Measurements from ENCODE around the gene PIAS1.
"Not testable (repeated sequence)": the region's sequence is repeated elsewhere in the genome, so short reads cannot be mapped to it uniquely, and the experiment has no call there.

Gene PIAS1

DNA sequence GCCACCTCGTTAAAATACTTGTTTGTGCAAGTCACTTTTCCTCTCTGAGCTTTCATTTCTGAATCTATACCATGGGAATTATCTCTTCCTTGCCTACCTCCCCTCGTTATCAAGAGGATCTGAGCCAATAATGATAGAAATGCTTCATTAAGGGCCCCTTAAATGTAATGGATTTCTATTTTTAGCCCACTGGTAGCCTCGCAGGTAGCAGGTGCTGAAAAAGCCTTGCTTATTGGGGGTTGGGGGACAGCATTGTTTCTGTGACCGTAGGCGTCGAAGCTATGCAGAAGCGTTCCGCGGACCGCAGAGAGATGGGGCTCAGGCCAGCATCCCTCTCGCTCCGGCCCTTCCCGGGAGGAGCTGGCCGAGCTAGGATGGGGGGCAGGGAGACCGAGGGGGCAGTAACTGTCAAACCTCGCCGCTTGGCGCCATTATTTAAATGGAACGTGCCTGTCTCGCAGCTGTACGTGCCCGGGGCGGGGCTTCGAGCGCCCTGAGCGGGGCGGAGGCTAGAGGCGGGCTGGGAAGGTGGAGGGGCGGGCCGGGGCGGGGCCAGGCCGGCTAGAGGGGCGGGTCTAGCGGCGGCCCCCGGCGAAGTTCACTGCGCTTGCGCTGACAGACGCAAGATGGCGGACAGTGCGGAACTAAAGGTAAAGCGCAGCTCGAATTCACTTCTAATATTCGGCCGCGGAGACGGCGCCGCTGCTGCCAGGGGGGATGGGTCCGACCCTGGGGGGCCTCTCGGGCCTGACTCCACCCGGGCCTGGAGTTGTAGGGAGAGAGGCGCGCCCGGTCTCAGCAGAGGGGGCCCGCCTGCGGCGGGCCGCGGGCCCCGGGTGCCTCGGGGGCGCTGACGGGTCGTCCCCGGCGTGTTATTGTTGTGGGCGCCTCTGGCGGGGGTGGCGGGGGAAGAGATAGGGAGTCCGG is at the start of gene PIAS1:
Gene PIAS1, plus strand, starts transcription at position 615 of the 927 bp plus-strand sequence. Its CDS starts 12 bp downstream, at position 627.
- DNase-seq (ENCODE audit: low spot score) = peak; percentile 91

DNA sequence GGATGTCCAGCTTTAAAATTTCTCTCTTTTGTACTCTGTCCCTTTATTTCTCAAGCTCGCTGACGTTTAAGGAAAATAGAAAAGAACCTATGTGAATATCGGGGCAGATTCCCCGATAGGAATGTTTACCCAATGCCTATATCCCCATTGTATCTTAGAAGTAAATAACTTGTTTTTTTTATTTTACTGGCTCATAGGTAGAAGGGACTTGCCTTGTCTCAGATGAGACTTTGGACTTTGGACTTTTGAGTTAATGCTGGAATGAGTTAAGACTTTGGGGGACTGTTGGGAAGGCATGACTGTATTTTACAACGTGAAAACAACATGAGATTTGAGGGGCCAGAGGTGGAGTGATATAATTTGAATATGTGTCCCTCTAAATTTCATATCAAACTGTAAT is 46.5 kb upstream of the PIAS1 start:
- DNase-seq (ENCODE audit: low spot score) = not testable (repeated sequence)

DNA sequence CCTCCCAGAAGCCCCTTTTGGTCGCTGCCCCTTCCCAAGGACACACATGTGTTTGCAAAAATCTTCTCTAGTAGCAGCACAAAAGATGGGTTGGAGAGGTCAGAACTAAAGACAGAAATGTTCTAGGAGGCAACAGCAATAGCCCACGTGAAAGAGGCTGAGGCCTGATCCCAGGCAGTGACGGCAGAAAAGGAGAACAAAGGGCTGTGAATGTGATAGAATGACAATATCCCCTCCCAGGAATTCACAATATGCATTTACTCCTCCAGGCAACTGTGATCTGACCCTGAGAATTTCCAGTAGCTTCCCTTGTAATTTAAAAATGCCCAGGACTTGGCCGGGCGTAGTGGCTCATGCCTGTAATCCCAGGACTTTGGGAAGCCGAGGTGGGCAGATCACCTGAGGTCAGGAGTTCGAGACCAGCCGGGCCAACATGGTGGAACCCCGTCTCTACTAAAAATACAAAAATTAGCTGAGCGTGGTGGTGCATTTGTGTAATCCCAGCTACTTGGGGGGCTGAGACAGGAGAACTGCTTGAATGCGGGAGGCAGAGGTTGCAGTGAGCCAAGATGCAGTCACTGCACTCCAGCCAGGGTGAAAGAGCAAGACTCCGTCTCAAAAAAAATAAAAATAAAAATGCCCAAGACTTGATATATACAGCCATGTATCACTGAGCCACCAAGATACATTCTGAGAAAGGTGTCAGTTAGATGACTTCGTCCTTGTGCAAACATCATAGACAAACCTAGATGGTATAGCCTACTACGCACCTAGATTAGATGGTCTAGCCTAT is 43.6 kb upstream of the PIAS1 start:
- no peak for DNase-seq (ENCODE audit: low spot score)

DNA sequence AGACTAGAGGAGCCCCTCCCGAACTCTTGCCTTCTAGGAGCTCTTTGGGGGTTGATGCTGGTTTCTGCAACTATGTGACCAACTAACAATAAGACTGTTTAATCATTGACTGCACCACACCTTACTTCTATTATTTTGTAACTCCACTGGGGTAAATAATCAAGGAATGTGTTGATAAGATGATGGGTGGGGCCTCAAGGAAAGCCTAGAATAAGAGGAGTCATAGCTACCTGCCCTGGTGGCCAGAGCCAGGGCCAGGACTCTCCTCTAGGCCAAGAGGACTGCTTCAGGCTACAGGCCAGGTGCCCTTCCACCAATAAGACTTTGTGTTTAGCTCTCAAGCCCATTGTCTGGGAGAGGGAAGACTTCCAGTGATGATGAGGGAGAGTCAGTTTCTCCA is 41.2 kb upstream of the PIAS1 start:
- DNase-seq (ENCODE audit: low spot score) = no peak

DNA sequence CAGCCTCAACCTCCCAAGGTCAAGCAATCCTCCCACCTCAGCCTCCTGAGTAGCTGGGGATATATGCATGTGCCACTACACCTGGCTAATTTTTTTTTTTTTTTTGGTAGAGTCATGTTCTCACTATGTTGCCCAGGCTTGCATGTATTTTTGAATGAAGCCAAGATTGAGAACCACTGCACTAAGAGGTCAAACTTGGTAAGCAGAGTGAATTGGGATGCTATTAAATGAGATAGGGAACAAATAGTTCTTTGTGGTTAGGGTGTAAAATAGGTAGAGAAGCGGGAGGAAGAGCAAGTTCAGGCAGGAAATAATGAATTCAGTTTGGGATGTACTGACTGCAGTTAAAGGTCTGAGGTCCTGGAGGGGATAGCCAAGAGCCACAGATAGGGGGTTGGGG is 39.9 kb upstream of the PIAS1 start:
- no peak for DNase-seq (ENCODE audit: low spot score)

DNA sequence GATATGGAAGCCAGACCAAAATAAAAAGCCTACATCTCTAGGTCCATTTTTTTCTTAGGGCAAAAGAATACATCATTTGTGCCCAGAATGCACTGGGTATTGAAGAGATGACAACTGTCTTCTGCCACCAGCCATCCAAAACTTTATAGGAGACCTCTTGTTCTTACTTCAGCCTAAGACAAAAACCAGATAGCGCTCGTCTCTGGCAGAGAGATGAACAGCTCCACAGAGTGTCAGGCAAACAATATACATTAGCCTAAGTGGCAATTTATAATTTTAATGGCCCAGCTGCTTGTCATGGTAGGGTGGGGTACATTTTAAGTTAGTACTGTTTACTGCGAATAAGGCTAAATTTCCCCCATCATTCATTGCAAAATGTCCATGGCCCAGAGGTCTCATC is 38.9 kb upstream of the PIAS1 start:
- no peak for DNase-seq (ENCODE audit: low spot score)

DNA sequence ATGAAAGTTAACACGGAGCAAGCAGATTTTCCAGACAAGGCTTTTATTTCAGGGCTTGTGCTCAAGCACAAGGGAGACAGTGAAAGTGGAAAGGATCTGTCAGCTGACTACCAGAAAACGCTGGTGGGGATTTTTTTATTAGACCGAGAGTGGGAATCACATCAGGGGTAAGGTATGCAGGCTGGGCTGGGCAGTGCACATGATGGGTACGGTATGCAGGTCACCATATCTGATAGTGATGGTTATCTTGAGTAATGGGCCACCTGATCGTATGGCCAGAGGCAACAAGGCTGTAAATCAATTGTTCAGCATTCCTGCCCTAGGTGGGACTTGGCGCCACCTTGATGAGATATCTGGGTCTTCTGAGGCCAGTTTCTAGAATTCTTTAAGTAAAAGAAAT is 36.9 kb upstream of the PIAS1 start:
- no peak for DNase-seq (ENCODE audit: low spot score)

DNA sequence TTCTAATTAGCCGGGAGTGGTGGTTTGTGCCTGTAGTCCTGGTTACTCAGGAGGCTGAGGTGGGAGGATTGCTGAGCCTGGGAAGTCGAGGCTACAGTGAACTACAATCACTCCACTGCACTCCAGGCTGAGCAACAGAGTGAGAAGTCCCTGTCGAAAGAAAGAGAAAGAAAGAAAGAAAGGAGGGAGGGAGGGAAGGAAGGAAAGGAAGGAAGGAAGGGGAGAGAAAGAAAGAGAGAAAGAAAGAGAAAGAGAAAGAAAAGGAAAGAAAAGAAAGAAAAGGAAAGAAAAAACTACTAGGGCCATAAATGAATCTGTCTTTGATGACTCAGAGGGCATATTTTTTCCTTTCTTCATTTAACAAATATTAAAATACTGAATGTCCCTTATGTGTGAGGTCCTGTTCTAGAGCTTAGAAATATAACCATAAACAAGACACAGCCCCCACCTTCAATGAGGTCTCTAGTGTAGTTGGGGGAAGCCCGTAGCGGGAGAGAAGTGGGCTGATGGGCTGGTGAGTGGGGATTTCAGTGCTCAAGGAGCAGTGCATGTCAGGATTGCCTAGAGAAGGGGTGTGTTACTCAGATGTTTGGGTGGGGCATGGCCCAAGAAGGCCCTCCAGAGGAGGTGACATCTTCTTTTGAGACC is 35.2 kb upstream of the PIAS1 start:
- DNase-seq (ENCODE audit: low spot score) = no peak

DNA sequence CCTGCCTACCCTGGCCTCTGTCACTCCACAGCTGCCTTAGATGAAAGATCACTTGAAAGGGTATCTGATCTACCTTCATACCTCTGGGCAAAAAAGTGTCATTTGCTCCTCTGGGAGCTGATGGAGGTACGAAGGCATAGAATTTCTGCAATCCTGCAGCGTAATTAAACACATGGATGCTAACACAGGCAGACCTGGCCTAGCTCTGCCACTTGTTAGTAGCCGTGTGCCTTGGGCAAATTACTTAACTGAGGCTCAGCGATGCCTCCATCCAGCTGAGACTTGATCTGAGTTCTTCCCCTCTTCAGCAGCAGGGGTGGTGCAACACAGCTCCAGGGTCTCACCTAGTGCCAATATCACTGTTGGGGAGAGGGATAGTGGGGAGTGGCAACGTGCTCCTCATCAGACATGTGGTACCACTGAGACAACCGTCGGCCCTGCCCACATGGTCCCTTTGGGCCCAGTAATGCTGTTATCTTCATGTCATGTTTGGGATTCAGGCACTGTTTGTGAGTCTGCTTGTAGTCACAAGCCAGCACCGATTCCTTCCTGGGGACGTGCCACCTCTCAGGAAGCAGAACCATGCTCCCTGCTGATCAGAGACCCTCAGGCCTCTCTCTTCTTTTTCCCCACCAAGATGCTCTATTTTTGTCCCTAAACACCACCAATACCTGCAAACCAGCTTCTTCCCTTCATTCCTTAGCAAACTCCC is 34.1 kb upstream of the PIAS1 start:
- DNase-seq (ENCODE audit: low spot score) = no peak

DNA sequence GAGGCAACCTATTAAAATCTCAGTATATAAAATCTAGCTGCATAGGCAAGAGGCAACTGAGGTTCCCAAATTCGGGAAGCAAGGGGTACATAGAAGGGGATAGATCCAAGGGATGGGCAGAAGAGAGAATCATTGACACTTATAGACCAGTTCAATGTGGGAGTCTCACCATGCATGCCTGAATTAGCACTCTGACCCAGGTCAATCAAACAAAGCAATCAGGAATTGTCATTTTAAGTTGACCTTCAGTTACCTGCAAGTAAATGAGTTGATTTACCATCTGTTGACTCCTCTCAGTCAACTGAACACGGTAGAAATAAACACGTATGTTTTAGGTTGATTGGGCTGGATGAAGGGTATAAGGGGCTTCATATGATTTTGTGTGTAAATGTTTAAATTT is 33.4 kb upstream of the PIAS1 start:
- DNase-seq (ENCODE audit: low spot score) = no peak

DNA sequence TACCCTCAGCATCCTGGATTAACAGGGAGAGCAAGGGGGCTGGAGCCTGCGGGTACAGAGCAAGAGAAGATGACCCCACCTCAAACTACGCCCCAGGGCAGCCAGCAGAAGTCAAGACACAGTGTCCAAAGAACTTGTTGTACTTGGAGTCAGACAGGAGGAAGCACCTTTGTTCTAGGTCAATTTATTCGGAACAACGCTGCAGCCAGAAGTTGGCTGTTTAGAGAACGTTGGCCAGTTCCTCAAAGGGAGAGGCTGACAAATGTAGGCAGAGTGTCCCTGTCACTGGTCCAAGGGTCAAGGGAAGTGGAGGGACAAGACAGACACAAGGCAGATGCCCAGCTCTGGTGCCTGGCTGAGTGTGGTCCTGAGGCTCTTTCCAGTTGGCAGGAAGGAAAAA is 32.1 kb upstream of the PIAS1 start:
- no peak for DNase-seq (ENCODE audit: low spot score)

DNA sequence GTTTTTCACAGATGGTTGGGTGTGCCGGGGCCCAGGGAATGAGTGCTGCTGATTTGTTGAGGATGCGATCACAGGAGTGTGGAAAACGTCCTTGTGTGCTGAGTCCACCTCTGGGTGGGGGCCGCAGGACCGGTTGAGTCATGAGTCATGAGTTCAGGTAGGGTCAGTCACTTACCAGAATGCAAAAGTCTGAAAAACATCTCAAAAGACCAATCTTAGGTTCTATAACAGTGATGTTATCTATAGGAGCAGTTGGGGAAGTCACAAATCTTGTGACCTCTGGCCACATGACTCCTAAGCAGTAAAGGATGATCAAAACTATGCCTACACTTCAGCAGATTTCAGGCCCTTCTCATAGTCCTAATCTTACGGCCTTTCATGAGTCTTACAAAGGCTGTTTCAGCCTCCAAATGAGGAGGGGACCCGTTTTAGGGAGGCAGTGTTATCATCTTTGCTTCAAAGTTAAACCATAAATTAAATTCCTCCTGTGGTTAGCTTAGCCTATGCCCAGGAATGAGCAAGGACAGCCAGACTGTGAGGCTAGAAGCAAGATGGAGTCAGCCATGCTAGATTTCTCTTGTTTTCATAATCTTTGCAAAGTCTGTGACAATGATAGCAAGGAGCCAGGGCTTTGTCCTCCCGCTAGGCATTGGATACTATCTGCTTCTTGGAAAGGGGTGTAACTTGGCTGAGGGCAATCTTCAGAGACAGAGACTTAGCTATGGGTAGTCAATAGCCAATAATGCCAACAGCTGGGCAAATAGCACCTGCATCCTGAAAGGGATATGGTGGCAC is 30.6 kb upstream of the PIAS1 start:
- DNase-seq (ENCODE audit: low spot score) = no peak

DNA sequence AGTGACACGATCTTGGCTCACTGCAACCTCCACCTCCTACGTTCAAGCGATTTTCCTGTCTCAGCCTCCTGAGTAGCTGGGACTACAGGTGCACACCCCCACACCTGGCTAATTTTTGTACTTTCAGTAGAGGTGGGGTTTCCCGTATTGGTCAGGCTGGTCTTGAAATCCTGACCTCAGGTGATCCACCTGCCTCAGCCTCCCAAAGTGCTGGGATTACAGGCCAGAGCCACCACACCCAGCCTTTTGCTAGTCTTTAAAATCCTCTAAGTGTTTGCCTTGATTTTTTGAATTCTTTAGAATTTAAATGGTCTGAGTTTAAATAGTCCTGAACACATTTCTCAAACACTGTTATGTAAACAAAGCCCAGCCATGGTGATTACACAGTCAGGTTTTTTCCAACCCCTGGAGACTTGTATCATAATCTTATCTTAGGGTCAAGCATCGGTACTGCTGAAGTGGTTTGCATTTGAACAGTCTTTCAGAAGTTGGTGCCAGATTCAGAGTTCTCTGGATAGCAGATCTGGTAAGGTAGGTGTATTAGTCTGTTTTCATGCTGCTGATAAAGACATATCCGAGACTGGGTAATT is 28.2 kb upstream of the PIAS1 start:
- no peak for DNase-seq (ENCODE audit: low spot score)

DNA sequence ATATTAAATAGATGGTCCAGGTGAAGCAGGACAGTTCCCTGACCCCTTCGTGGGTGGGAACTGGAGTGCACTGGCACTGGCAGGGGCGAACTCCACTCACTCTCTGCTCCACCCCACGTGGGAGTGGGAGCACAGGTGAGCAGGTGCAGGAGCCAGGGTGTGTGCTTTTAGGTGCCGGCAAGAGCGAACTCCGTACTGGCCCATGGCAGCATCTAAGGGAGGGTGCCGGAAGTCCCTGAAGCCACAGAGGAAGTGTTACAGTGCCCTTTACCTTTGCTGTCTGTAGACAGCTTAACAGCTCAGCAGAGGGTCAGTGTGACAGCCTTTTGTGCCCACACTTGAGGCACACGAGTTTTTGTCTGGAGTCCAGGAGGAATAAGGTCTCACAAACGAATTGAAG is 26.7 kb upstream of the PIAS1 start:
- no peak for DNase-seq (ENCODE audit: low spot score)

DNA sequence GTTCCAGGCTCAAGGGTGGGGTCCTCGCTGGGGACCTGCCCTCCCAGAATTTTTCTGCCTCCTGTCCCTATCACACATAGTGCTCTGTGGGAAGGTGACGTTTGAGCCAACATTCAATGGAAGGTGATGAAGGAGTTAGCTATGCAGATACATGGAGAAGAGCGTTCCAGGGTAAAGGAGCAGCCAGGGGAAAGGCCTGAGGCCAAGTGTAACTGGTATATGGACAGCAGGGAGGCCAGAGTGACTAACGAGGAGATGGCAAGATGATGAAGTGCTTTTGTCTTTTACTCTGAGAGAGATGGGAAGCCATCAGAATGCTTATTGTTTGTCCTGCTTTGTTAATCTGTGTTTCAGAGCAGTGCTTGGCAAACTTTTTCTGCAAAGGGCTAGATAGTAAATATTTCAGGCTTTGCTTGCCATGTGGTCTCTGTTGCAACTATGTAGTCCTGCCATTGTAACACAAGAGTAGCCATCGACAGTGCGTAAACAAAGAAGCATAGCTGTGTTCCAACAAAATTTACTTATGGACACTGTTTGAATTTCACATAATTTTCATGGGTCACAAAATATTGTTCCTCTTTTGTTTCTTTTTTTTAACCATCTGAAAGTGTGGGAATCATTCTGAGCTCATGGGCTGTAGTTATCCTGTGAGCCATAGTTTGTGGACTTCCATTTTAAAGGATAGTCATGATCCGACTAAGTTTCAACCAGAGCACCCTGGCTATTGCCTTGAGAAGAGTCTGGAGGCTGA is 25.8 kb upstream of the PIAS1 start:
- no peak for DNase-seq (ENCODE audit: low spot score)

DNA sequence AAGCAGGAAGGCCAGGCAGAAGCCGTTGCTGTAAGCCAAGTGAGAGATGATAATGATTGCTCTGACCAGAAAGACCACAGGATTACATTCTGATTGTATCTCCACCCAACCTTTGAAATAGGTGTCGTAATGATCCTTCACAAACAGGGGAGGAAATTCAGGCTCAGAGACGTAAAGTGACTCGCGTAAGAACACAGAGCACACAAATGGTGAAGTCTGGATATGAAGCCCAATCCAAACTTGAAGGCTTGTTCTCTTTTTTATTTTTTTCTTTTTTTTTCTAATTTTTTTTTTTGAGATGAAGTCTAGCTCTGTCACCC is 25.3 kb upstream of the PIAS1 start:
- no peak for DNase-seq (ENCODE audit: low spot score)

DNA sequence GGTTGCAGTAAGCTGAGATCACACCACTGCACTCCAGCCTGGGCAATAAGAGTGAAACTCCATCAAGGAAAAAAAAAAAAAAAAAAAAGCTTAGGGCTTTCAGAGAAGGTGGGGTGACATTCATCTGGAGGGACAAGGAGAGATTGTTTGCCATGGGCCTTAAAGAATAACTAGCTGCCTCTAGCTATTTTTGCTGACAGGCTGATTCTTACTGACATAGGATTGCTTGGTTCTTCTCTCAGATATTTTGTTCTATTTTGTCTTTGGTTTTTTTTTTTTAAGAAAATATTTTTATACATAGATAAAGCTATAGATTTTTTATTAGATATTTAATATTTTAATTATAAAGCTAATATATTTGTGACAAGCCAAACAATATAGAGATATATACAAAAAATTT is 24.2 kb upstream of the PIAS1 start:
- DNase-seq (ENCODE audit: low spot score) = no peak

DNA sequence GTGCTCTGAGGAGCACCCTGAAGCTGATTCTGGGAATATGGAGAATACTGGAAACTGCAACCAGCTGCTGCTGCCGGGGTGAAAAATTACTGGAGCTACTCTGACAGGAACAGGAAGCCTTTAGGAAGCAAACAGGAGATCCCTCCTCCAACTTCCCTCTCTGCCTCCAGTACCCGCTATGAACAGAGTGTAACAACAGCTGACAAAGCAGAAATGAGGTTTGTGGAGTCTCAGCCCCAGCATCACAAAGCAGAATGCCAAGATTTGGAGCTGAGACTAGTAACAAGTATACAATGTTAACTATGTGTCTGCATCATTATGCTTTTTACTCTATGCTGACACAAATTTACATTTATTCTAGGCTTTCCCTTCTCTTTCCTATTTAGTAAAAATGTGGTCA is 22.7 kb upstream of the PIAS1 start:
- peak; percentile 53 for DNase-seq (ENCODE audit: low spot score)

DNA sequence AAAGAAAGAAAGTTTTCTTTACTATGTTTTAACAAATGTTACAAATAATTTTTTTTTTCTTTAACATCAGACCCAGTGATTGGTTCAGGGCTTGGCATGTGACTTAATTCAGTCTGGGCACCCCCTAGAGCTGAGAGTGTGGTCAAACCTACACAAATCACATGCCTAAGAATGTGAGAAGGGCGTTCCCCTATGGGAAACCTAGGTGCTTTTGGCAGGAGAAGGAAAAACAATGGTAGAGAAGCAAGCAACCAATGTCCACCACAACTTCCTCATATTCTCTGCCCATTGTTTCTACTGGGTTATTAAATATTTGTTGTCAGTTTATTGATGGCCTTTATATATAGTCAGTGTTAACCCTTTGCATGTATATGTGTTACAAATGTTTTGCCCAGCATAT is 21.4 kb upstream of the PIAS1 start:
- no peak for DNase-seq (ENCODE audit: low spot score)

DNA sequence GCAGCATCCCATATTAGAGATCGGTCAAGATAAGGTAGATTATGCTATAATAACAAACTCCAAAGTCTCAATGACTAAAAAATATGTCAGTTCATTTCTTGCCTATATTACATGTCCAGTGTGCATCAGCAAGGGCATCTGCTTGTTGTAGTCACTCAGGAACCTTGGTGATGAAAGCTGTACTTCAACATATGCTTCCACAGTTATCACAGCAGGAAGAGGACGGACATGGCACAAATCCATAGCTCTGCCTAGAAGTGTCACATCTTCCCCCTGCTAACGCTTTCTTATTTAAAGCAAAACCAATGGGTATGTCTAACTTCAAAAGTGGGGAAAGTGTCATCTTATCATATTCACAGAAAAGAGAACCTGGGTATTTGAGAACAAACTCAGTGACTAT is 20.0 kb upstream of the PIAS1 start:
- no peak for DNase-seq (ENCODE audit: low spot score)
